Epithelial cell of alveolus of lung (primary cell): ENCODE data around the gene NDUFAF4. TPM values are rescaled to one million over a fixed set of nuclear protein-coding genes. Genes with fewer than 3 reads are reported as not detected.

Source experiments
- total RNA-seq: library from RNA; depleted of rRNA; stranded (reverse); fragments of >200 nt; gene quantifications from 2 replicates; pipeline ENCODE4 v1.2.1, GENCODE V29; 2015

NDUFAF4 gene
- total RNA-seq: 14.8 and 21.6 TPM in 2 replicates

DNA sequence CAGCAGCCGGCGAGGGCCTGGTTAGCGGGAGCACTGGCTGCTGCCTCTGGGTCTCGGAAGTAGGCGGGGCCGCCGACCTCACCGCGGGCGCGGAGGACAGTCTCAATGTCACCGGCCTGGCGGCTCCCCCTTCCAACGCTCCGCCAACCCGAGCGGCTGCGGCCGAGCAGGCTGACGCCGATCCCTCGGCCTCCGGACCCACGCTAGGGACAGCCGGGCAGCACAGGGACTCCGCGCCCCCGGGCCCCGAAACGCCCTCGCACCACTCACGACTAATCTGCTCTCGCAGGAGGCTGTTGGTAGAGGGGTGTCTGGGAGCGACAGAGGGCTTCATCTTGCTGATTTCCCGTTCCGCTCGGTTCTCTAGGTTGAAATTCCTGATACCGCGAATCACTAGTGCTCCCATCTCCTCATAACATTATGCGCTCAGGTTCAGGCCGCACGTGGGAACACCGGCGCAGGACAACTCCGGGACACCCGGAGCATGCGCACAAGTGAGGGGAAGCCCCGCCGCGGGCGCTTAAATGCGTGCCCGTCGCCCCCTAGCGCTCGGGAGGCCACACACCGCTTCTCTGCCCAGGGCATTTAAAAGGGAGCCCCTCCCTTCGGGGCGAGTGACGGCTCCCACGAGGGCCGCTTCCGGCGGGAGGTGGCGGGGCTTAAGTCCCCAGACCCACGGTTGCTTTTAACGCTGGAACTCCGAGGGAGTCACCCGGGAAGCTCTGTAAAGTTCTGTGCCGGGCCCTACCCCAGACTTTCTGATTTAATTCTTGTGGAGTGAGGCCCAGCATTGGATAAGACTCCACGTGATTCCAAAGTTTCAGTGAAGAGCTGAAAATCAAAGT lies at the start of gene NDUFAF4:
Gene NDUFAF4 (minus strand): TSS at position 496 of the 845 bp plus-strand sequence. CDS start 90 bp downstream, at position 406.

Other genes with a start within 250 kb of the NDUFAF4 start
- gene GPR63, start 60.4 kb downstream of the NDUFAF4 start, total RNA-seq: 0.64 and 1.7 TPM in 2 replicates
- gene KLHL32, start 26.8 kb upstream of the NDUFAF4 start, total RNA-seq: 0.72 TPM in 1 of 2 replicates, not detected in the other